SK-N-SH treated with all-trans-retinoic acid at 6 μM for 48 hours (cell line): Measurements from ENCODE around the gene PLEKHJ1.

Source experiments
- ARNTL ChIP-seq: fragments of 450-650 bp; formaldehyde crosslinking; IDR thresholded peaks from 2 replicates; pipeline ENCODE4 v1.5.0; 2020; ENCODE audit warnings: low read depth, mild to moderate bottlenecking, moderate library complexity, borderline replicate concordance
- CREB5 ChIP-seq: fragments of 250-450 bp; sonication (Bioruptor Pico); IDR thresholded peaks from 2 replicates; pipeline ENCODE4 v1.5.1; 2020; ENCODE audit warnings: low read depth, mild to moderate bottlenecking, moderate library complexity
- ESRRG ChIP-seq: fragments of 250-450 bp; sonication (Bioruptor Pico); IDR thresholded peaks from 2 replicates; pipeline ENCODE4 v1.6.1; 2021; ENCODE audit warnings: mild to moderate bottlenecking
- GLIS3 ChIP-seq: fragments of 250-450 bp; sonication (Bioruptor Pico); IDR thresholded peaks from 2 replicates; pipeline ENCODE4 v1.5.0; 2020; ENCODE audit warnings: mild to moderate bottlenecking, moderate library complexity
- PATZ1 ChIP-seq: fragments of 250-450 bp; sonication (Bioruptor Pico); IDR thresholded peaks from 2 replicates; pipeline ENCODE4 v1.8.0; 2020; ENCODE audit warnings: mild to moderate bottlenecking, moderate library complexity, borderline replicate concordance
- RARB ChIP-seq: fragments of 250-450 bp; sonication (Bioruptor Pico); IDR thresholded peaks from 2 replicates; pipeline ENCODE4 v1.8.0; 2021; ENCODE audit warnings: mild to moderate bottlenecking, moderate library complexity
- SNAI2 ChIP-seq: fragments of 250-450 bp; sonication (Bioruptor Pico); IDR thresholded peaks from 2 replicates; pipeline ENCODE4 v1.5.0; 2020; ENCODE audit warnings: mild to moderate bottlenecking, moderate library complexity
- TCF4 ChIP-seq: fragments of 250-450 bp; sonication (Bioruptor Pico); IDR thresholded peaks from 2 replicates; pipeline ENCODE4 v1.8.0; 2021; ENCODE audit warnings: mild to moderate bottlenecking, moderate library complexity, borderline replicate concordance
- TSHZ2 ChIP-seq: fragments of 250-450 bp; sonication (Bioruptor Pico); IDR thresholded peaks from 2 replicates; pipeline ENCODE4 v1.5.0; 2020; ENCODE audit warnings: mild to moderate bottlenecking, moderate library complexity
- ZFP3 ChIP-seq: fragments of 250-450 bp; sonication (Bioruptor Pico); IDR thresholded peaks from 2 replicates; pipeline ENCODE4 v1.5.0; 2020; ENCODE audit warnings: mild to moderate bottlenecking, moderate library complexity
- ZNF8 ChIP-seq: fragments of 450-650 bp; formaldehyde crosslinking; IDR thresholded peaks from 2 replicates; pipeline ENCODE4 v1.5.0; 2020; ENCODE audit warnings: mild to moderate bottlenecking, moderate library complexity

GRCh38 chr19:2282062-2282861 is 46.1 kb upstream of the PLEKHJ1 start, which contains the start of gene PEAK3:
- no peak for TF ChIP-seq PATZ1 (CRISPR knock-in tag)
- TF ChIP-seq ARNTL (CRISPR knock-in tag) = no peak
- no peak for TF ChIP-seq TSHZ2 (CRISPR knock-in tag)
- no peak for TF ChIP-seq GLIS3 (CRISPR knock-in tag)
- TF ChIP-seq ZNF8 = no peak
- TF ChIP-seq ESRRG (CRISPR knock-in tag) = no peak
- no peak for TF ChIP-seq ZFP3 (CRISPR knock-in tag)
- no peak for TF ChIP-seq RARB (CRISPR knock-in tag)
- TF ChIP-seq SNAI2 = no peak
- no peak for TF ChIP-seq TCF4 (CRISPR knock-in tag)
- TF ChIP-seq CREB5 (CRISPR knock-in tag) = no peak
